SK-N-SH (cell line): ENCODE data around the gene NBPF26.
"Not testable (repeated sequence)": the region's sequence is repeated elsewhere in the genome, so short reads cannot be mapped to it uniquely, and the experiment has no call there.

Experiments used
- ELF1 ChIP-seq: IDR thresholded peaks from 2 replicates; pipeline ENCODE4 v1.4.0; 2012
- FOXM1 ChIP-seq: IDR thresholded peaks from 2 replicates; pipeline ENCODE4 v1.4.0; 2012; ENCODE audit warnings: low read depth, mild to moderate bottlenecking
- GABPA ChIP-seq: IDR thresholded peaks from 2 replicates; pipeline ENCODE4 v1.4.0; 2012; ENCODE audit warnings: low read depth, mild to moderate bottlenecking
- NFIC ChIP-seq: IDR thresholded peaks from 2 replicates; pipeline ENCODE4 v1.4.0; 2012; ENCODE audit warnings: borderline replicate concordance
- POLR2AphosphoS5 ChIP-seq: IDR thresholded peaks from 2 replicates; pipeline ENCODE4 v1.6.1; 2012; ENCODE audit warnings: low read depth, low read length
- RFX5 ChIP-seq: IDR thresholded peaks from 2 replicates; pipeline ENCODE4 v1.6.1; 2012; ENCODE audit warnings: mild to moderate bottlenecking, improper control_type of control experiment, low read length
- RXRA ChIP-seq: IDR thresholded peaks from 2 replicates; pipeline ENCODE4 v1.4.0; 2012; ENCODE audit warnings: low read depth, mild to moderate bottlenecking, borderline replicate concordance
- YY1 ChIP-seq: IDR thresholded peaks from 2 replicates; pipeline ENCODE4 v1.4.0; 2012; ENCODE audit warnings: low read depth, mild to moderate bottlenecking
- TF ChIP-seq, protein P1 (sequence below): fragments of 200-600 bp; sonication (generic); IDR thresholded peaks from 2 replicates; pipeline ENCODE4 v1.6.1; 2017; ENCODE audit warnings: antibody characterized with exemption, mild to moderate bottlenecking, moderate library complexity
- TF ChIP-seq, protein P2 (sequence below): IDR thresholded peaks from 2 replicates; pipeline ENCODE4 v1.6.1; 2012; ENCODE audit warnings: mild to moderate bottlenecking, low read depth, low read length, moderate library complexity
- TF ChIP-seq, protein P3 (sequence below): IDR thresholded peaks from 2 replicates; pipeline ENCODE4 v1.4.0; 2012; ENCODE audit warnings: low read depth

DNA sequence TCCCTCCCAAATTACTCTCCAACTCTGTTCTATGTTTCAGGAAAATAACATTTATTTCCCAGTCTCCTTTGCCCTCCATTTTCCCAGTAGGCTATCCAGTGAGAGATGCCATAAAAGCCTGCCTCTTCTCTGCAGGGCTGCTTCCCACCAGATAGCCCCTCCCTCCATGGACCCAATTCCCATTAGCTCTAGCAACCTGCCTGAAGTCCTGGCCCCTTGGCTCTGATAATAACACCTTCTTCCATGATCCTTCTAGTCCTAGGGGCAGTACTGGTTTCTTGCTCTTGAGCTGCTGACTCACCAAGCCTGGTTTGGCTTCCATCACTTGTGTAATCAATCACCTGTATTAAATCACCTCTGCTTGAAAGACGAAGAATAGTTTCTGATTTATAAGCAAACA, 156.3 kb downstream of the NBPF26 start:
- not testable (repeated sequence) for TF ChIP-seq ELF1, POLR2AphosphoS5, YY1, RFX5, RXRA, FOXM1, NFIC, GABPA
- TF ChIP-seq, protein P1, sequence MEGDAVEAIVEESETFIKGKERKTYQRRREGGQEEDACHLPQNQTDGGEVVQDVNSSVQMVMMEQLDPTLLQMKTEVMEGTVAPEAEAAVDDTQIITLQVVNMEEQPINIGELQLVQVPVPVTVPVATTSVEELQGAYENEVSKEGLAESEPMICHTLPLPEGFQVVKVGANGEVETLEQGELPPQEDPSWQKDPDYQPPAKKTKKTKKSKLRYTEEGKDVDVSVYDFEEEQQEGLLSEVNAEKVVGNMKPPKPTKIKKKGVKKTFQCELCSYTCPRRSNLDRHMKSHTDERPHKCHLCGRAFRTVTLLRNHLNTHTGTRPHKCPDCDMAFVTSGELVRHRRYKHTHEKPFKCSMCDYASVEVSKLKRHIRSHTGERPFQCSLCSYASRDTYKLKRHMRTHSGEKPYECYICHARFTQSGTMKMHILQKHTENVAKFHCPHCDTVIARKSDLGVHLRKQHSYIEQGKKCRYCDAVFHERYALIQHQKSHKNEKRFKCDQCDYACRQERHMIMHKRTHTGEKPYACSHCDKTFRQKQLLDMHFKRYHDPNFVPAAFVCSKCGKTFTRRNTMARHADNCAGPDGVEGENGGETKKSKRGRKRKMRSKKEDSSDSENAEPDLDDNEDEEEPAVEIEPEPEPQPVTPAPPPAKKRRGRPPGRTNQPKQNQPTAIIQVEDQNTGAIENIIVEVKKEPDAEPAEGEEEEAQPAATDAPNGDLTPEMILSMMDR, result not testable (repeated sequence)
- TF ChIP-seq, protein P2, sequence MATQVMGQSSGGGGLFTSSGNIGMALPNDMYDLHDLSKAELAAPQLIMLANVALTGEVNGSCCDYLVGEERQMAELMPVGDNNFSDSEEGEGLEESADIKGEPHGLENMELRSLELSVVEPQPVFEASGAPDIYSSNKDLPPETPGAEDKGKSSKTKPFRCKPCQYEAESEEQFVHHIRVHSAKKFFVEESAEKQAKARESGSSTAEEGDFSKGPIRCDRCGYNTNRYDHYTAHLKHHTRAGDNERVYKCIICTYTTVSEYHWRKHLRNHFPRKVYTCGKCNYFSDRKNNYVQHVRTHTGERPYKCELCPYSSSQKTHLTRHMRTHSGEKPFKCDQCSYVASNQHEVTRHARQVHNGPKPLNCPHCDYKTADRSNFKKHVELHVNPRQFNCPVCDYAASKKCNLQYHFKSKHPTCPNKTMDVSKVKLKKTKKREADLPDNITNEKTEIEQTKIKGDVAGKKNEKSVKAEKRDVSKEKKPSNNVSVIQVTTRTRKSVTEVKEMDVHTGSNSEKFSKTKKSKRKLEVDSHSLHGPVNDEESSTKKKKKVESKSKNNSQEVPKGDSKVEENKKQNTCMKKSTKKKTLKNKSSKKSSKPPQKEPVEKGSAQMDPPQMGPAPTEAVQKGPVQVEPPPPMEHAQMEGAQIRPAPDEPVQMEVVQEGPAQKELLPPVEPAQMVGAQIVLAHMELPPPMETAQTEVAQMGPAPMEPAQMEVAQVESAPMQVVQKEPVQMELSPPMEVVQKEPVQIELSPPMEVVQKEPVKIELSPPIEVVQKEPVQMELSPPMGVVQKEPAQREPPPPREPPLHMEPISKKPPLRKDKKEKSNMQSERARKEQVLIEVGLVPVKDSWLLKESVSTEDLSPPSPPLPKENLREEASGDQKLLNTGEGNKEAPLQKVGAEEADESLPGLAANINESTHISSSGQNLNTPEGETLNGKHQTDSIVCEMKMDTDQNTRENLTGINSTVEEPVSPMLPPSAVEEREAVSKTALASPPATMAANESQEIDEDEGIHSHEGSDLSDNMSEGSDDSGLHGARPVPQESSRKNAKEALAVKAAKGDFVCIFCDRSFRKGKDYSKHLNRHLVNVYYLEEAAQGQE, result not testable (repeated sequence)
- TF ChIP-seq, protein P3, sequence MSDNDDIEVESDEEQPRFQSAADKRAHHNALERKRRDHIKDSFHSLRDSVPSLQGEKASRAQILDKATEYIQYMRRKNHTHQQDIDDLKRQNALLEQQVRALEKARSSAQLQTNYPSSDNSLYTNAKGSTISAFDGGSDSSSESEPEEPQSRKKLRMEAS, result not testable (repeated sequence)
